Measurements from ENCODE around the gene RLN2.

DNA sequence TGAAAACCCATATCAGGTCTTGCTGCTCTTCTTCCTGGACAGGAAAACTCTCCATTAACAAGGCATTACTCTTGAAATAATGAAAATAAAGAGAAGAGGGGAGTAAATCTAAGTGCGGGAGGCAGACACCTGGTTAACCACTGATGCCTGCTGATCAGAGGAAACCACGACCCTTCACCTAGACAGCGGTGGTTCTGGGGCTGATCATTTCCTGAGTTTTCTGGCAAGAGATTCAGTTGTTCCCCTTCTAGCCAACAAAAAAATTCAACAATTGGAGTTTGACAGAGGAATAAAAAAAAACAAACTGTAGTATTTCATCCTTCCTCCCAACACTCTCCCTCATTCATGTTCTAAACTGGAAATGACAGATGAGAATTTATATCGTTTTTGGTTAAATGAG, 3.0 kb downstream of the RLN2 start:
- TF ChIP-seq, protein P1, sequence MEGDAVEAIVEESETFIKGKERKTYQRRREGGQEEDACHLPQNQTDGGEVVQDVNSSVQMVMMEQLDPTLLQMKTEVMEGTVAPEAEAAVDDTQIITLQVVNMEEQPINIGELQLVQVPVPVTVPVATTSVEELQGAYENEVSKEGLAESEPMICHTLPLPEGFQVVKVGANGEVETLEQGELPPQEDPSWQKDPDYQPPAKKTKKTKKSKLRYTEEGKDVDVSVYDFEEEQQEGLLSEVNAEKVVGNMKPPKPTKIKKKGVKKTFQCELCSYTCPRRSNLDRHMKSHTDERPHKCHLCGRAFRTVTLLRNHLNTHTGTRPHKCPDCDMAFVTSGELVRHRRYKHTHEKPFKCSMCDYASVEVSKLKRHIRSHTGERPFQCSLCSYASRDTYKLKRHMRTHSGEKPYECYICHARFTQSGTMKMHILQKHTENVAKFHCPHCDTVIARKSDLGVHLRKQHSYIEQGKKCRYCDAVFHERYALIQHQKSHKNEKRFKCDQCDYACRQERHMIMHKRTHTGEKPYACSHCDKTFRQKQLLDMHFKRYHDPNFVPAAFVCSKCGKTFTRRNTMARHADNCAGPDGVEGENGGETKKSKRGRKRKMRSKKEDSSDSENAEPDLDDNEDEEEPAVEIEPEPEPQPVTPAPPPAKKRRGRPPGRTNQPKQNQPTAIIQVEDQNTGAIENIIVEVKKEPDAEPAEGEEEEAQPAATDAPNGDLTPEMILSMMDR (IDR thresholded peaks at IDR 0.05 in 4 of 5, conservative IDR thresholded peaks at IDR 0.05 in 1 of 5) = no peak
- TF ChIP-seq POLR2A (IDR thresholded peaks at IDR 0.05) = no peak
